ENCODE results near the gene TBC1D10B.

- no peak for TF ChIP-seq CTCF (IDR thresholded peaks at IDR 0.05; ENCODE audit: control extremely low read depth in 1 of 3, insufficient read depth in 1 of 3, low read depth in 1 of 3, low read length in 3 of 3)
- no peak for TF ChIP-seq RAD21 (IDR thresholded peaks at IDR 0.05 in 1 of 2, conservative IDR thresholded peaks at IDR 0.05 in 1 of 2; ENCODE audit: low read depth in 2 of 2, low read length in 2 of 2)
- TF ChIP-seq PHF8 (conservative IDR thresholded peaks at IDR 0.05; ENCODE audit: low read depth, low read length) = no peak
- TF ChIP-seq USF2 (IDR thresholded peaks at IDR 0.05; ENCODE audit: low read length) = no peak
- TF ChIP-seq POLR2AphosphoS5 (IDR thresholded peaks at IDR 0.05; ENCODE audit: low read depth, low read length) = no peak
- TF ChIP-seq EZH2 (IDR thresholded peaks at IDR 0.05; ENCODE audit: low read depth, low read length, severe bottlenecking) = no peak
- TF ChIP-seq POLR2A (IDR thresholded peaks at IDR 0.05; ENCODE audit: control extremely low read depth in 1 of 2, low read depth in 2 of 2, low read length in 2 of 2) = no peak; a peak in 1 of 3 replicates
- TF ChIP-seq TAF1 (IDR thresholded peaks at IDR 0.05; ENCODE audit: low read depth, low read length) = no peak; the same call in 1 of the 2 replicates
- no peak for TF ChIP-seq RFX5 (IDR thresholded peaks at IDR 0.05; ENCODE audit: borderline replicate concordance, low read depth, low read length)
- no peak for TF ChIP-seq GTF2F1 (IDR thresholded peaks at IDR 0.05; ENCODE audit: borderline replicate concordance, low read depth, low read length)
- no peak for TF ChIP-seq JUN (IDR thresholded peaks at IDR 0.05; ENCODE audit: low read depth, low read length)
Measured at GRCh38 chr16:30377050-30377811, 6.9 kb upstream of the TBC1D10B start.
